SK-N-MC (cell line): Measurements from ENCODE around the gene ZNHIT6.

ENCODE experiments used
- EZH2 ChIP-seq: fragments of 200-600 bp; sonication (generic); IDR thresholded peaks from one replicate; pipeline ENCODE4 v1.6.1; 2017; ENCODE audit warnings: antibody characterized with exemption
- FOXP2 ChIP-seq: optimal IDR thresholded peaks from 2 replicates; pipeline ENCODE3; 2011; ENCODE audit warnings: mild to moderate bottlenecking, moderate library complexity; ENCODE audit not compliant: insufficient read depth; ENCODE audit errors: extremely low read length, control extremely low read depth
- POLR2AphosphoS5 ChIP-seq: IDR thresholded peaks from 2 replicates; pipeline ENCODE4 v1.6.1; 2012; ENCODE audit warnings: mild to moderate bottlenecking, low read depth, low read length, borderline replicate concordance

- TF ChIP-seq EZH2 (no peak), POLR2AphosphoS5 (no peak), FOXP2 (no peak)
Measured at GRCh38 chr1:85612704-85613361, 95.4 kb downstream of the ZNHIT6 start.
